ENCODE data around the gene RND3.

RND3 gene

GRCh38 chr2:150491943-150492342 lies 4.5 kb upstream of the RND3 start:
- H3K4me3 ChIP-seq (ENCODE audit: extremely low read depth, insufficient read depth, low read length, poor library complexity, severe bottlenecking) = no peak overlapping the region
- no peaks in the 10 kb centered on the region for H3K36me3 ChIP-seq (ENCODE audit: control insufficient read depth, insufficient read depth, low read length)
- H3K27ac ChIP-seq (ENCODE audit: low read depth, low read length, severe bottlenecking) = no peak overlapping the region
- peaks cover 10% of the 10 kb centered on the region for H3K4me1 ChIP-seq (ENCODE audit: control insufficient read depth, insufficient read depth, low read length, poor library complexity, severe bottlenecking)
- 100% methylated on average over 1 of the region's 2 CpGs; no CpG with 5 or more reads in 1 of the 2 experiments for WGBS, 2 experiments (ENCODE audit: insufficient coverage in 2 of 2)
- H3K9me3 ChIP-seq (ENCODE audit: control insufficient read depth, low read length) = no peaks in the 10 kb centered on the region

DNA sequence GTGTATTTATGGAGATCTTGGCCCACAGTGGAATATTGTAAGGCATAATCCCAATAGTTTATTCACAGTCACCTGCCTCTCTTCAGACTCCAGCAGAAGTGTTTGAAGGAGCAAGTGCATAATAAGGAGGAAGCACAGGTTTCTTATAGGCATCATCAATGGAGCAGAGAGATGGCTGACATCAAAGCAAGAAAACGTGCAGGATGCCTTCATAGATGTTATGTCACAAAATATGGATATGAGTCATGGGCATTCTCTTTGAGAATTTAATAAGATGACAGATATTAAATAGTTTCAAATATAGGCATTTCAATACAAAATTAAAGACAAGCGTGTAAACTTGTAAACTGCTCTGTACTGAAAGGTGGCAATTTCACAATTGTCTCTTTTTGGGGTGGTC lies 4.0 kb upstream of the RND3 start:
- Histone ChIP-seq H3K27ac (ENCODE audit: low read depth, low read length, severe bottlenecking) (no peak overlapping the region), H3K4me1 (ENCODE audit: control insufficient read depth, insufficient read depth, low read length, poor library complexity, severe bottlenecking) (peaks cover 10% of the 10 kb centered on the region), H3K9me3 (ENCODE audit: control insufficient read depth, low read length) (no peaks in the 10 kb centered on the region), H3K4me3 (ENCODE audit: extremely low read depth, insufficient read depth, low read length, poor library complexity, severe bottlenecking) (no peak overlapping the region), H3K36me3 (ENCODE audit: control insufficient read depth, insufficient read depth, low read length) (no peaks in the 10 kb centered on the region)
- no CpG with 5 or more reads among the region's 2 CpGs for WGBS, 2 experiments (ENCODE audit: insufficient coverage in 2 of 2)

DNA sequence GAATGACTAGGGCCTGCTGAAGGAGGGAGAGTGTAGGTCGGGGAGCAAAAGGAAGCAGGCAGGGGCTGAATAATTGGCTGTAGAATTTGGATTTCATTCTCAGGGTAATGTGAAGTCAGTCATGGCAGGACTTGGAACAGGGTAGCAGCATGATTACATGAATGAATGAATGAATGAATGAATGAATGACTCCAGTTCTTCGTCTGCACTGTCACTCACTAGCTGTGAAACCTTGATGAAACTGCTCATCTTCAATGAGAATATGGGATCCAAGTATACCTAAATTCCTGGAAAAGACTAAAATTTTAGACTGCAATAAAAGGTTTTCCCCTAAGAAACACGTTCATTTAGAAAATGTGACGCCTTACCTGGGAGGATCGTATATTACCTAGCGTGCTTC lies 3.0 kb upstream of the RND3 start:
- WGBS, 2 experiments (ENCODE audit: insufficient coverage in 2 of 2) = 81 to 91% methylated on average over 3 to 4 of the region's 6 CpGs
- Histone ChIP-seq H3K4me1 (ENCODE audit: control insufficient read depth, insufficient read depth, low read length, poor library complexity, severe bottlenecking) (peaks cover 6% of the 10 kb centered on the region), H3K36me3 (ENCODE audit: control insufficient read depth, insufficient read depth, low read length) (peaks cover 4% of the 10 kb centered on the region), H3K4me3 (ENCODE audit: extremely low read depth, insufficient read depth, low read length, poor library complexity, severe bottlenecking) (no peak overlapping the region), H3K27ac (ENCODE audit: low read depth, low read length, severe bottlenecking) (no peak overlapping the region), H3K9me3 (ENCODE audit: control insufficient read depth, low read length) (no peaks in the 10 kb centered on the region)

GRCh38 chr2:150486539-150487484 lies 655 bp downstream of the RND3 start:
- Histone ChIP-seq H3K27ac (ENCODE audit: low read depth, low read length, severe bottlenecking) (peak overlapping the region; percentile 65), H3K4me1 (ENCODE audit: control insufficient read depth, insufficient read depth, low read length, poor library complexity, severe bottlenecking) (peaks cover 20% of the 10 kb centered on the region), H3K4me3 (ENCODE audit: extremely low read depth, insufficient read depth, low read length, poor library complexity, severe bottlenecking) (peak overlapping the region; percentile 73), H3K36me3 (ENCODE audit: control insufficient read depth, insufficient read depth, low read length) (peaks cover 28% of the 10 kb centered on the region), H3K9me3 (ENCODE audit: control insufficient read depth, low read length) (no peaks in the 10 kb centered on the region)
- WGBS, 2 experiments (ENCODE audit: insufficient coverage in 2 of 2) = 0% methylated on average over 20 to 26 of the region's 45 CpGs

- Histone ChIP-seq H3K4me1 (ENCODE audit: control insufficient read depth, insufficient read depth, low read length, poor library complexity, severe bottlenecking) (peaks cover 22% of the 10 kb centered on the region), H3K4me3 (ENCODE audit: extremely low read depth, insufficient read depth, low read length, poor library complexity, severe bottlenecking) (peak overlapping the region; percentile 73), H3K27ac (ENCODE audit: low read depth, low read length, severe bottlenecking) (peak overlapping the region; percentile 65), H3K36me3 (ENCODE audit: control insufficient read depth, insufficient read depth, low read length) (peaks cover 34% of the 10 kb centered on the region), H3K9me3 (ENCODE audit: control insufficient read depth, low read length) (no peaks in the 10 kb centered on the region)
- 0 to 1% methylated on average over 42 to 48 of the region's 62 CpGs for WGBS, 2 experiments (ENCODE audit: insufficient coverage in 2 of 2)
These were observed 1.5 kb downstream of the RND3 start for GRCh38 chr2:150485871-150486538.

- H3K36me3 ChIP-seq (ENCODE audit: control insufficient read depth, insufficient read depth, low read length) = peaks cover 39% of the 10 kb centered on the region
- peak overlapping the region; percentile 65 for H3K27ac ChIP-seq (ENCODE audit: low read depth, low read length, severe bottlenecking)
- 1% methylated on average over 30 to 33 of the region's 43 CpGs for WGBS, 2 experiments (ENCODE audit: insufficient coverage in 2 of 2)
- no peaks in the 10 kb centered on the region for H3K9me3 ChIP-seq (ENCODE audit: control insufficient read depth, low read length)
- H3K4me1 ChIP-seq (ENCODE audit: control insufficient read depth, insufficient read depth, low read length, poor library complexity, severe bottlenecking) = peaks cover 25% of the 10 kb centered on the region
- peak overlapping the region; percentile 73 for H3K4me3 ChIP-seq (ENCODE audit: extremely low read depth, insufficient read depth, low read length, poor library complexity, severe bottlenecking)
These were observed 2.2 kb downstream of the RND3 start for GRCh38 chr2:150485114-150485870.

- Histone ChIP-seq H3K27ac (ENCODE audit: low read depth, low read length, severe bottlenecking) (no peak overlapping the region), H3K4me1 (ENCODE audit: control insufficient read depth, insufficient read depth, low read length, poor library complexity, severe bottlenecking) (peaks cover 29% of the 10 kb centered on the region)
These were observed 2.9 kb downstream of the RND3 start for GRCh38 chr2:150484461-150485021.

GRCh38 chr2:150484006-150484405 lies 3.5 kb downstream of the RND3 start:
- H3K4me1 ChIP-seq (ENCODE audit: control insufficient read depth, insufficient read depth, low read length, poor library complexity, severe bottlenecking) = peaks cover 35% of the 10 kb centered on the region
- H3K36me3 ChIP-seq (ENCODE audit: control insufficient read depth, insufficient read depth, low read length) = peaks cover 39% of the 10 kb centered on the region
- no peaks in the 10 kb centered on the region for H3K9me3 ChIP-seq (ENCODE audit: control insufficient read depth, low read length)
- H3K4me3 ChIP-seq (ENCODE audit: extremely low read depth, insufficient read depth, low read length, poor library complexity, severe bottlenecking) = peak overlapping the region; percentile 73
- no peak overlapping the region for H3K27ac ChIP-seq (ENCODE audit: low read depth, low read length, severe bottlenecking)
- 100% methylated on average over 1 of the region's 3 CpGs; no CpG with 5 or more reads in 1 of the 2 experiments for WGBS, 2 experiments (ENCODE audit: insufficient coverage in 2 of 2)

More at GRCh38 chr2:150484461-150485021, 2.9 kb downstream of the RND3 start:
- peaks cover 39% of the 10 kb centered on the region for H3K36me3 ChIP-seq (ENCODE audit: control insufficient read depth, insufficient read depth, low read length)
- H3K9me3 ChIP-seq (ENCODE audit: control insufficient read depth, low read length) = no peaks in the 10 kb centered on the region
- 71 to 83% methylated on average over 3 to 5 of the region's 7 CpGs for WGBS, 2 experiments (ENCODE audit: insufficient coverage in 2 of 2)
- peak overlapping the region; percentile 73 for H3K4me3 ChIP-seq (ENCODE audit: extremely low read depth, insufficient read depth, low read length, poor library complexity, severe bottlenecking)

DNA sequence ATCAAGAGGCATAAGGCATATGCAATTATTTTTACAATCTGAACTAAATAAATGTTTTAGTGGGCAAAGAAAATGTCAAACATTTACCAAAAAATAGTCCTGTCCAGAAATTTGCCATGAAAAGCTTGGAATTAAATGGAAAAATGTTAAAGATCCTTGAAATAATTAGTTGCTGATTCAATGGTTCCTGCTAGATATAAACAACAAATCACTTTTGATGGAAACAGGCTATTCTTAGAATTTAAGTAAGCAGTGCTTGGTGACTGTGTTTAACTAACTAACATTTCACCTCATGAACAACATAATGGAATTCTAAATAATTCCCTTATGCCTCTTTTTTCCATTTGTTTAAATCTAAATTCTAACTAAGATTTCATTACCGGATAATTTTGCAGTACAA lies 3.9 kb downstream of the RND3 start:
- H3K27ac ChIP-seq (ENCODE audit: low read depth, low read length, severe bottlenecking) = no peak overlapping the region
- H3K4me1 ChIP-seq (ENCODE audit: control insufficient read depth, insufficient read depth, low read length, poor library complexity, severe bottlenecking) = peaks cover 40% of the 10 kb centered on the region
- H3K9me3 ChIP-seq (ENCODE audit: control insufficient read depth, low read length) = no peaks in the 10 kb centered on the region
- H3K4me3 ChIP-seq (ENCODE audit: extremely low read depth, insufficient read depth, low read length, poor library complexity, severe bottlenecking) = no peak overlapping the region
- peaks cover 39% of the 10 kb centered on the region for H3K36me3 ChIP-seq (ENCODE audit: control insufficient read depth, insufficient read depth, low read length)
- no CpG with 5 or more reads among the region's 1 CpG for WGBS, 2 experiments (ENCODE audit: insufficient coverage in 2 of 2)
